Ishikawa (cell line): Measurements from ENCODE around the gene CUL2.

Source experiments
- CEBPB ChIP-seq: IDR thresholded peaks from 2 replicates; pipeline ENCODE4 v1.6.1; 2012
- TAF1 ChIP-seq: IDR thresholded peaks from 2 replicates; pipeline ENCODE4 v1.6.1; 2012; ENCODE audit warnings: low read depth, mild to moderate bottlenecking
- ZBTB7A ChIP-seq: IDR thresholded peaks from 2 replicates; pipeline ENCODE4 v1.6.1; 2012; ENCODE audit warnings: low read depth
- TF ChIP-seq, protein P1 (sequence below): IDR thresholded peaks from 2 replicates; pipeline ENCODE4 v1.6.1; 2012; ENCODE audit warnings: low read depth, mild to moderate bottlenecking
- TF ChIP-seq, protein P2 (sequence below): IDR thresholded peaks from 2 replicates; pipeline ENCODE4 v1.6.1; 2012

- TF ChIP-seq, protein P1, sequence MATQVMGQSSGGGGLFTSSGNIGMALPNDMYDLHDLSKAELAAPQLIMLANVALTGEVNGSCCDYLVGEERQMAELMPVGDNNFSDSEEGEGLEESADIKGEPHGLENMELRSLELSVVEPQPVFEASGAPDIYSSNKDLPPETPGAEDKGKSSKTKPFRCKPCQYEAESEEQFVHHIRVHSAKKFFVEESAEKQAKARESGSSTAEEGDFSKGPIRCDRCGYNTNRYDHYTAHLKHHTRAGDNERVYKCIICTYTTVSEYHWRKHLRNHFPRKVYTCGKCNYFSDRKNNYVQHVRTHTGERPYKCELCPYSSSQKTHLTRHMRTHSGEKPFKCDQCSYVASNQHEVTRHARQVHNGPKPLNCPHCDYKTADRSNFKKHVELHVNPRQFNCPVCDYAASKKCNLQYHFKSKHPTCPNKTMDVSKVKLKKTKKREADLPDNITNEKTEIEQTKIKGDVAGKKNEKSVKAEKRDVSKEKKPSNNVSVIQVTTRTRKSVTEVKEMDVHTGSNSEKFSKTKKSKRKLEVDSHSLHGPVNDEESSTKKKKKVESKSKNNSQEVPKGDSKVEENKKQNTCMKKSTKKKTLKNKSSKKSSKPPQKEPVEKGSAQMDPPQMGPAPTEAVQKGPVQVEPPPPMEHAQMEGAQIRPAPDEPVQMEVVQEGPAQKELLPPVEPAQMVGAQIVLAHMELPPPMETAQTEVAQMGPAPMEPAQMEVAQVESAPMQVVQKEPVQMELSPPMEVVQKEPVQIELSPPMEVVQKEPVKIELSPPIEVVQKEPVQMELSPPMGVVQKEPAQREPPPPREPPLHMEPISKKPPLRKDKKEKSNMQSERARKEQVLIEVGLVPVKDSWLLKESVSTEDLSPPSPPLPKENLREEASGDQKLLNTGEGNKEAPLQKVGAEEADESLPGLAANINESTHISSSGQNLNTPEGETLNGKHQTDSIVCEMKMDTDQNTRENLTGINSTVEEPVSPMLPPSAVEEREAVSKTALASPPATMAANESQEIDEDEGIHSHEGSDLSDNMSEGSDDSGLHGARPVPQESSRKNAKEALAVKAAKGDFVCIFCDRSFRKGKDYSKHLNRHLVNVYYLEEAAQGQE: no peak
- no peak for TF ChIP-seq CEBPB
- no peak for TF ChIP-seq TAF1
- TF ChIP-seq, protein P2, sequence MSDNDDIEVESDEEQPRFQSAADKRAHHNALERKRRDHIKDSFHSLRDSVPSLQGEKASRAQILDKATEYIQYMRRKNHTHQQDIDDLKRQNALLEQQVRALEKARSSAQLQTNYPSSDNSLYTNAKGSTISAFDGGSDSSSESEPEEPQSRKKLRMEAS: no peak
- no peak for TF ChIP-seq ZBTB7A
Measured at GRCh38 chr10:34960983-34961382, 129.2 kb downstream of the CUL2 start.
